Right atrium auricular region (tissue), 2 donors: Measurements from ENCODE around the gene AQP6. TPM values are rescaled to one million over a fixed set of nuclear protein-coding genes. Genes with fewer than 3 reads are reported as not detected.

Source experiments
- DNase-seq: peaks from one replicate; pipeline ENCODE4 v3.0.0-alpha.2; 2019; ENCODE audit warnings: low spot score
- H3K27ac ChIP-seq, 2 donors: fragments of 200-600 bp; sonication (generic); 1 replicate in 1 of 2; 2 replicates in 1 of 2; pipeline ENCODE4 v1.5.1; 2016 to 2019
- H3K27me3 ChIP-seq, 2 donors: fragments of 200-600 bp; sonication (generic); one replicate each; pipeline versions ENCODE4 v1.5.1 to v1.6.0; 2017 to 2019
- H3K36me3 ChIP-seq: fragments of 200-600 bp; sonication (generic); one replicate; pipeline ENCODE4 v1.5.1; 2016
- H3K4me1 ChIP-seq, 2 donors: fragments of 200-600 bp; sonication (generic); one replicate each; pipeline versions ENCODE4 v1.5.1 to v1.6.0; 2017 to 2019
- H3K4me3 ChIP-seq, 2 donors: fragments of 200-600 bp; sonication (generic); 1 replicate in 1 of 2; 2 replicates in 1 of 2; pipeline ENCODE4 v1.5.1; 2017 to 2019; ENCODE audit warnings: mild to moderate bottlenecking in 1 of 2, moderate library complexity in 1 of 2
- H3K9me3 ChIP-seq, 2 donors: fragments of 200-600 bp; sonication (generic); one replicate each; pipeline ENCODE4 v1.5.1; 2019
- CTCF ChIP-seq, 2 donors: fragments of 200-600 bp; sonication (generic); IDR thresholded peaks; one replicate each; pipeline ENCODE4 v1.5.1; 2019; ENCODE audit warnings: antibody characterized with exemption in 2 of 2
- total RNA-seq, 2 donors: library from RNA; depleted of rRNA; stranded (reverse); fragments of >200 nt; gene quantifications; one replicate each; pipeline ENCODE4 v1.1.0, GENCODE V29; 2016

The AQP6 gene
- total RNA-seq, 2 donors from 2014 or later, result 0.08 TPM; not detected in 1

GRCh38 chr12:49979016-49979586 lies 6.4 kb downstream of the AQP6 start:
- Histone ChIP-seq H3K4me1 (peaks cover 0 to 21% of the 10 kb centered on the region in 2 donors), H3K27ac (no peak overlapping the region), H3K36me3 (no peaks in the 10 kb centered on the region), H3K4me3 (no peak overlapping the region), H3K9me3 (no peaks in the 10 kb centered on the region), H3K27me3 (no peaks in the 10 kb centered on the region)
- no peak for TF ChIP-seq CTCF (IDR thresholded peaks at IDR 0.05)
- DNase-seq, result no peak

- peaks cover 0 to 14% of the 10 kb centered on the region in 2 donors for H3K4me1 ChIP-seq
- no peaks in the 10 kb centered on the region for H3K27me3 ChIP-seq
- H3K4me3 ChIP-seq, result no peak overlapping the region
- no peak for TF ChIP-seq CTCF (IDR thresholded peaks at IDR 0.05)
- no peaks in the 10 kb centered on the region for H3K36me3 ChIP-seq
- H3K27ac ChIP-seq, result no peak overlapping the region
- no peak for DNase-seq
- H3K9me3 ChIP-seq, result no peaks in the 10 kb centered on the region
Observed at GRCh38 chr12:49979791-49980190, 7.0 kb downstream of the AQP6 start.

- no peak overlapping the region for H3K27ac ChIP-seq
- DNase-seq, result no peak
- H3K9me3 ChIP-seq, result no peaks in the 10 kb centered on the region
- TF ChIP-seq CTCF (IDR thresholded peaks at IDR 0.05), result no peak
- peaks cover 0 to 6% of the 10 kb centered on the region in 2 donors for H3K4me1 ChIP-seq
- H3K36me3 ChIP-seq, result no peaks in the 10 kb centered on the region
- H3K4me3 ChIP-seq, result no peak overlapping the region
- H3K27me3 ChIP-seq, result no peaks in the 10 kb centered on the region
Observed at GRCh38 chr12:49980501-49981349, 8.0 kb downstream of the AQP6 start.

- Histone ChIP-seq H3K27ac (no peak overlapping the region), H3K4me1 (peaks cover 0 to 6% of the 10 kb centered on the region in 2 donors), H3K36me3 (no peaks in the 10 kb centered on the region), H3K4me3 (no peak overlapping the region), H3K9me3 (no peaks in the 10 kb centered on the region), H3K27me3 (no peaks in the 10 kb centered on the region)
- TF ChIP-seq CTCF (IDR thresholded peaks at IDR 0.05), result no peak
- no peak for DNase-seq
Observed at GRCh38 chr12:49982246-49983087, 9.7 kb downstream of the AQP6 start.

- Histone ChIP-seq H3K36me3 (no peaks in the 10 kb centered on the region), H3K9me3 (no peaks in the 10 kb centered on the region), H3K27ac (no peak overlapping the region), H3K4me3 (no peak overlapping the region), H3K27me3 (no peaks in the 10 kb centered on the region), H3K4me1 (peaks cover 0 to 6% of the 10 kb centered on the region in 2 donors)
- DNase-seq, result no peak
- TF ChIP-seq CTCF (IDR thresholded peaks at IDR 0.05), result no peak
Observed at GRCh38 chr12:49983892-49984291, 11.1 kb downstream of the AQP6 start.
